ENCODE data around the gene FAM13A.

Gene FAM13A

DNA sequence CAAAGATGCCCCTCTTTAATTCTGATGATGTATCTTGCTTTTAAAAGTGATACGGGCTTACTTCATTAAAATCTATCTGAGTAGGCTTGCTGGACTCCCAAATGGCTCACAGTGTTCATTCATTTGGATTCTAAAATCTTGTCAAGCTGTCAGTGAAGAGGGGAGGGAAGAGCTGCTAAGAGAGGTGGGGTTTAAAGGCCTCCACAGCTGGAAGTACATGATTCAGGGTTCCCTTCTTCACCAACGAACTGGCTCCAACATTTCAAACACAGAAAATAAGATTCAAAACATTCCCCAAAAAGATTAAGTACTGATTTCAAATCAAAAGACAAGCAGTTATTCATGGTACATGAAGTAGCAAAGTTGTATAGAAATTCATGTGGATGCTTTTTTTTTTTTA, 226.4 kb downstream of the FAM13A start:
- DNase-seq, result no peak

DNA sequence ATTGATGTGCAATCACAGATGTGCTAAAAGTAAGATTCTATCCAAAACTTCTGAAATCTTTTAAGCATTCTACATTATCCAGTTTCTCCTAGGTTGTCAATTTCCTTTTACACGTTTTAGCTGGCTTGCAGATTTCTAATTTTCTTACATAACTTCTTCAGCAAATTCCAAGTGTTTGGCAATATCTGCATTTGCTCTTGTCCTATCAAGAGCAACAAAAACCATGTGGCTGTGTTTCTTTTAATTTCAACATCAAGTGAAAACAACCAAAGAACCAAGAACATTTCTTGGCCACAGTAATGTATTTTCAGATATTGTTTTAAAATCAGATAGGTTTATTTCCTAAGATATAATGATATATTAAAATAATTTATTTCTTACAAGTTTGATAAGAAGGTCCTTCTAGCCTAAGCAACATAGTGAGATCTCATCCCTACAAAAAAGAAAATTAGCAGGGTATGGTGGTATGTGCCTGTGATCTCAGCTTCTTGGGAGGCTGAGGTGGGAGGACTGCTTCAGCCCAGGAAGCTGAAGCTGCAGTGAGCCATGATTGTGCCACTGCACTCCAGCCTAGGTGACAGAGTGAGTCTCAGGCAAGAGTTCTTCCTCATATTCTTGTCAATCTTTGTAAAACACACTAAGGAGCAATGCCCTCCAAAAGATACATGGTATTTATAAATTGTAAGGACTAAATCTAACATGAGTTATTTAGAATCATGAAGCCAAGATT, 228.0 kb downstream of the FAM13A start:
- DNase-seq, result no peak

DNA sequence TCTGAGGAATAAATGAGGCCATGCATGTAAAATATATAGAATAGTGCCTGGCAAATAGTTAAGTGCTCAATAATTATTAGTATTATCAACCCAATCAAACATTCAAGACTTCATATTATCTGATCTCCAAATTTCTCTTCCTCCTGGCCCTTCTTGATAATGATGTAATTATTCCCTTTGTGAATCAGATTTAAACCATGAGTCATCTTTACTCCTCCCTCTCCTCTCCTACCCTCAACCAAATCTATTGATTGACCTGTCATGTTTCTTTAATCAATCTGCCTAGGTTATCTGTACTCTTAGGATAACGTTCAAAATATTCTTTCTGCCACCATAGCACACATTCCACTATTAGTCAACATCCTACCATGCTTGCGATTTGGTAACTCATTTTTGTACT, 229.5 kb downstream of the FAM13A start:
- no peak for DNase-seq

DNA sequence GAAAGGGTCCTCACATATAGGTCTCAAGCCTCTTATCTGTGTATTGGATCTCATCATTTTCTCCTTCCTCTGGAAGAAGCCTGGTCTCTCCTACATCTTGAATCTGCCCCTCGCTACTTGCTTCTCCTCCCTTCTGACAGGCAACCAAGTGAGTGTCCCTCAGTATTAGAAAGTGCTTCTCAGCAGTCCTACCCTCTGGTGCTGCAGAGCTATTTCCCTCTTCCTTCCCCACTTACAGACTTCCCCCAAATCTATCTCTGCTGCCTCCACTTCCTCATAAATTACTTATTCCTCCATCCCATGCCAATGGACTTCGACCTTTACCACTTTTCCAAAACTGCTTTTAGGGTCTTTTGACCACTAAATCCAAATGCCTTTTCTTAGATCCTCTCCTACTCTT, 230.2 kb downstream of the FAM13A start:
- DNase-seq, result no peak

DNA sequence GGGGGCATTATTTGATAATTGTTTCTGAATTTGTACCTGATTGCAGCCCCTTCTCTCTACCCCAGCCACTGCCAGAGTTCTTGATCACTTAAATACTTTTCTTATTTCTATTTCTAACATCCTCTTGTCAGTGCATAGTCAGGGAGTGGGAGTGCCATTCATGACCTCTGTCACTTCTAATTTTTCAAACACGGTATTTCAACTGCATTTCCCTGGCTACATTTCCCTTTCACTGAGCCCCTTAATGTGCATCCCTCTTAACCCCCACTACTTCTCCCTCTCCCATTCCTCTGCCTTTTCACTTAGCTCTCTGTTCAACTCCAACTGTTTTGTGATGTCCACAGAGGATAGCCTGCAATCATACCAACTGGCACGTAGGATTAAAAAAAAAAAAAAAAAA, 231.1 kb downstream of the FAM13A start:
- no peak for DNase-seq

DNA sequence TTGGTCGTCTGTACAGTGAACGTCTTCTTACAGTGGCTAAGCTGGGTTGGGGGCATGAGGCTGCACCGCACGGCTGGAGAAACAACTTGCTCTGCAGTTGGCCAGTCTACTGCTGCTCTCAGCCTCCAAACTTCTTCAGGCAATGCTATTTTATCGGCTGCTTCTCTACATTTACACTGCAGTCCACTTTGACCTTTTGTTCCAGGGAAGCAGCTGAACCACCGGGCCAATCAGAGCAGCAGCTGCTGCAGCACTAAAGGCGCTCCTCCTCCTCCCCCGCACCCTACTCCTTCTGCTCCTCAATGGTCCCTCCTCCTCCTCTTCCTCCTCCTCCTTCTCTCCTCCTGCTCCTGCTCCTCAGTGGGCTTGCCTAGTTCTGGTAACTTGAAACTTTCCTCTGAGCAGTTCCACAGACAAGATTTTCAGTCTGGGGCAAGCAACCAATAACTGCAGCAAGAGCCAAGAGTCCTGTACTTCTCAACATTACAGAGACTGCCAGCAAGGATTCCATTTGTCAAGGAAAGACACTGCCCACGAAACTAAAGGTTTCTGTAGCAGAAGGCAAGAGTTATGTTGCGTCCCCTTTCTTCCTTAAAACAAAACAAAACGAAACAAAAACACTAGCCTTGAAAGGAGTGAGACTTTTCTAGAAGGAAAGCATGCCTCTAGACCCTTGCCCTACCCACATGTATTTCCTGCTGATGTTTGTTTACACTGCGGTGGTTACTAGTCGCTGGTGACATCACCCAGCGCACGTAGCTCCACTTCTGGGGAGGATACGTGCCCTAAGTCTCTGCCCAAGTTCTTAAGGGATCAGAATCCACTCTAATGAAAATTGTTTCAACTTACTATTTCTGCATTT, 233.7 kb downstream of the FAM13A start:
- DNase-seq, result peak; percentile 92

DNA sequence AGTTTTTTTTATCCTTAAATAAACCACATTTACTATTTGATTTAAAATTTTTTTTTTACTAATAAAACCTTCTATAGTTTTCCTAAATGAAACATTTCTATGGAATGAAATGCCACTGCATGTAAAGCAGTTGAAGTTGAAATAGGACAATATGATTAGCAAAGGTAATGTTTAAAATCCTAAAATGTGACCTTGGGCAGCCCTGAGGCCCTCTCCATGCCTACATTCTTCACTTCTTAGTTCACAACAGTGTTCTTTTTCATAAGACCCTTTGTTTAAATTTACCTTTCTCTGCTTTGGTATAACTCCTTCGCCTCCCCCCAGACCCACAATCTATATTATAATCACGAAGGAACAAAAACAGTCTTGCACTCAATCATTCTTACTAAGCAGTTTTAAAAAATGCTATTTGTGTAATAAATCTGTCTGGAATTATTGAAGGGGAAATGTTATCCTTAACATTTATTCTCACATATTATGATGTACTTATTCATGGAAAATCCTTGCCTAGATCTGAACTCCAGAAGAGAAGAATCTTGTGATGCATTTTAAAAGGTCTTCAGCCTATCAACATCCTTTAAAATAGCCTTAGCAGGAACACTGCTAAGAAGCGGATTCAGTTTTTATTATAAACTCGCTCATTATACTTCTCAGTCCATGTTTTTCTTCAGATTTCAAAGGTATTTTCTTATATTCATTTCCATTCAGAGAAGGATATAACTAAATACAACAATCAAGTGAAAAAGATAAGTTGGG, 234.8 kb downstream of the FAM13A start:
- no peak for DNase-seq

DNA sequence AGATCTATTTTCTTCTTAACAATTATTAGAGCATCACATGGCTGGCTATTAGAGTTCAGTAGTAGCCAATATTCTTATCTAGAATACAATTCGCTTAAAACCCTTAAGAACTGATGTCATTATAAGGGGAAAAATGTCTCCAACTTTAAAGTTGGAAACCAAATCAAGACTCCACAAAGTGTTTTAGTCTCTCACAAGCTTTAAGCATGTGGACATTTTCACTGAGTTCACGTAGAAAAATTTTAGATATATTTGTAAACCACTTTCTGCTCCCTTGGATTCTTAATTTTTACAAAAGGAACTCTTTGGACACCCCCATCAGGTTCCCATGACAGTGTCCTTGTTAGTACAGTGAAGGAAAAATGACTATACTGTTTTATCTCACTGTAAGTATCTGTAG, 235.5 kb downstream of the FAM13A start:
- no peak for DNase-seq

DNA sequence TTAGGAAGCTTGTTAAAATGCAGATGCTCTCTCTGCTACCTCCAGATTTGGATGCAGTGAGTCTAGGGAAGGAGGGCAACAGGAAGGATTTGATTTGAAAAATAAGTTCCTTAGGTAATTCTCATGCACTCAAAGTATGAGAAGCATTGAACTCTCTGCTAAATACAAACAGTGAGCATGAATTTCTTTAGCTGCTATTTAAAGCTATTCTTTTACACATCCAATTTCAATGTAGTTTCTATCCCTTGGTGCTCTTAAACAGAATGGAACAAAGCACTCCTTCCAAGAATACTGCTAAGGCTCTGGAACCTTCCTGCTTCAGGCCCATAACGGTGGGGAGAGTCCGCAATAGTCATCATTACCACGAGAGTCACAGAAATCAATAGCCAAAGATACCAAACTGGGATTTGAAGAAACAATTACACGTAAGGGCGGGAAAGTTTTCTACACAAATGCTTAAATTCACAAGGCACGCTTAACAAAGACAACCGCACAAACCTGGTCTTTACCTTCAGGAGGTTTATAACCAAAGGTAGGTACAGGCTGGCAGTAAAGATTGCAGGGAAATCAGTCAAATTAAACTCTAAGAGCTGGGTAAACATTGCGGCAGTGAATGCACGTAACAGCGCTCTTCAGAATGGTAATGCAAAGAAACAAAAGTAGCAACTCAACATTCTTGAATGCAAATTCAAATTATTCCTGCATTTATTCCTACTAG, 236.1 kb downstream of the FAM13A start:
- no peak for DNase-seq

DNA sequence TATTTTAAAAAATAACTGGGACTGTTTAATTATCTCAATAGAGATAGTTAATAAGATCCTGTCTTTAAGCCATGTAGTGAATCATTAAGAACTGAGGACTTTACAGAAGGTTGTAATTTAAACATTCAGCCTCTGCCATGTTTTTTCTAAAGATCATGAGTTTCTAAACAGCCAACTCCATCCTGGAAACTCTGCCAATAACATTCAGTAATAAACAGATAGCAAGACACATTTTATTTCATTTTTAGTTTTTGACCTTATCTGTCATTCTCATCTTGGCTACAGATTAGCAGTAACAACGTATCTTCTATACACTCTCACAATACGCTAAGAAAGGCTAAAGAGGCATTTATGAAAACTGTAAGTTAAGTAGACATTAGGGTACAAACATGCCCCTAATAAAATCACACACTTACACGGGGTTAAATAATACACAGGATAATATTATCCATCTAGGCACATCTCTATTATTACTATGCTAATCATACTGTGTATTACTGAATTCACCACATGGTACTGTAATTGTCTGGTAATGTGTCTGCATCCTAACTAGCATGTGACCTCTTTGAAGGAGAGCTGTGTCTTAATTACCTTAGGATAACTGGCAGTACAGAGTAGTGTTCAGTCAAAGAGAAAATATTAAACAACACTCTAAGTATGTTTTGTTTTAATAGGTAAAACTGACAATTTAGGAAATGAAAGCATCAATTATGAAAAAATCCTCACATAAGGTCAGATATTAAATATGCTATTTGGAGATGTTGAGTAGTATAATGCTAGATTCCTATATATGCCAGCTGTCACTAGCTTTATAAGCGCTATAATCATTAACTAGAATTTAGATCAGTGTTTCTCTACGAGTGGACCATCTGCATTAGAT, 236.9 kb downstream of the FAM13A start:
- no peak for DNase-seq

DNA sequence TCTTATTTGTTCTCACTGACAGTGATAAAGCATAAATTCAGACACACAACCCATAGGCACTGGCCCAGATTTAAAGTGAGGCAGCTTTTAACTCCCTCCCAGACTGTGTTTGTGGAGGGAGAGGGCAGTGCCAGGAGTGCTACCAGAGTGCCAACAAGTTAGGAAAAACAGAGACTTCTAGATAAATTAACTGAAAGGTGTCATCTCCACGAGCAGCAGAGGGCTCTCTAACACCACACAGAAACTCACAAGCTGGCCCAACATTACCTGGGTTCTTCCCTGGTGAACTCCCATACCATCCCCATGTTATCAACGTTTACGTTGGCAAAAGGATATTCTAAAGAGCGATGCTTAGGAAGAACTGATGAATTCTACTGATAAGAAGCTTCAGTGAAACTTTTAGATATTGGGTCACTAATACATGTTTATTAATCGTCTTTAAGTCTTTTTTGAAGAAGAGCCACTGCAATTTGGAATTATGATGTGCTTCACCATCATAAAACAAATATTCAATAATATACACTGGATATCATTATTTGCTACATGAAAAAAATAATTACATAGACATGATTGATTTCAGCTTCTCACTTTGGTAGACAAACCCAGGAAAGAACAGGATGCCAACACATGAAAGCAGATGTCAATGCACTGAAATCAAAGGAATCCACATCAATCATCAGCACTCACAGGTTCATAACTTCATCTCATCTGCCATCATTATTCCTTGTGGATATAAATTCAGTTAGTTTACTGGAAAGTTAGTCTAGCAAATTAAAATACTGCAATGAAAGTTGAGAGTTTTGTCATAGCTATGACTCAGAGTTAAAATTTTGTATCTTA, 238.1 kb downstream of the FAM13A start:
- peak; percentile 47 for DNase-seq

DNA sequence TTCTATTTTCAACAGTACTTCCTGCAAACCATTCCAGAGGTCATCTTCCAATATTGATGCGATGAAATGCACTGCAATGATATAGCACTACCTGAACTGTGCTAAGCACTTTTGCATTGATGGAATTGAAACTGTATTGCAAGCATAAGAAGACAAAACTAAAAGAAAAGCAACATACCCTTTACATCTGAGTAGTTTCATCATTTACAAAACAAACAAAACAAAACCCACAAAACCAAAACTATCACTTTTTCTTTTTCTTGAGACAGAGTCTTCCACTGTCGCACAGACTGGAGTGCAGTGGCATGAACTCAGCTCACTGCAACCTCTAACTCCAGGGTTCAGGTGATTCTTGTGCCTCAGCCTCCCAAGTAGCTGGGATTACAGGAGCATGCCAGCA, 239.2 kb downstream of the FAM13A start:
- DNase-seq, result no peak

DNA sequence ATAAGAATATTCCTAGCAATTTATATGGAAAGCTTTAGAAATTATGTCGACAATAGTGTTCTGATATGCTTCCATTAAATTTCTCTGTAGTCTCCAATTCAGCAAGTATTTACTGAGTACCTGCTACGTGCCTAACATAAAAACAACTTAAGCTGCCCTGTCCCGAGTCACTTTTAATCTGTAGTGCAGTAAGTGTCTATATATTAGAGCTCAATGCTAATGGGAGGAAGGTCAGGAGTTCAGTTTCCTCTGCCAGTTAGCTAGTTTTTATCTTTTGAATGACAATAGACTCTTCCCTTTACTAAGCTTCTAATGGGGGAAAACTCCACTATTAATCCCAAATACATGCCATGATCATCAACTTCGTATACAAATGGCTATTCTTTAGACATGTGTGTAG, 240.6 kb downstream of the FAM13A start:
- DNase-seq, result no peak

DNA sequence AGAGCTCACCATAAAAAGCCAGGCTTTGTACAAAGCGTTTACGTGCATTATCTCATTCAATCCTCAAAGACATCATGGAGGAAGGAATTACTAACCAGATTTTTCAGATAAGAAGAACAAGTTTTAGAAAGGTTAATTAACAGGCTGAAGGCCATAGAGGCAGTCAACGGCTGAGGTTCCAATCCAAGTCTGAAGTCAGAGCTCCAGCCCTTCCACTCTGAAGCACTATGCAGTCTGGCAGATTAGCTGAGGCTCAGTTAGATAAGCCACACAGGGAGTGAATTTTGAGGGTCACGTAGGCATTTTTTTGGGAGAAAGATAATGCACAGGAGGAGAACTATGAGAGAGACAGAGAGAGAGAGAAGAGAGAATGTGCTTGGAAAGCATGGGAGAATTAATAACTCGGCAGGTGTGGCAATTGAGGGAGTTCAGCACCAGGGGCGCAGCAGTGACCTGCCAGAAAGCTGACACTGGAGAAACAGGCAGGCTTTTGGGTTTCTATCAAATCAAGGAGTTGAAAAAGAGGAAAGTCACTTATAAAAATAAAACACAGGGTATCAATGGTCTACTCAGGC, 242.9 kb downstream of the FAM13A start:
- no peak for DNase-seq

DNA sequence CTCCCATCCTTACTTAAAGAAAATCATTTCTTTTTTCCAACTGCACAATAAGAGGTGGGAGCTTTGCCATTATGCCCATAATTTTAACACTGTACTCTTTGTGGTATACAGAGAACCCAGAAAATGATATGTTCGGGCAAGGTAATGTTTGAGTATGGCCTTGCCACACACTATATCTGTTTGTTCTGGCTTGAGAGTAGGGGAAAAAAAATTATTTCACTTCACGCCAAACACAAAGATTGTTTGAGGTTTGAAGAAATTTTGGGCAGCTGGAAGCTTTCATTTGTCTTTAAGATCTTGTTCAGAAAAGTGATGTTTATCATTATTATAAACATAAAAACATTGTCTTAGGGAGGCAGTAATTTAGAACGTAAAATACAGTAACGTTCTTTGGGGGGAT, 244.0 kb downstream of the FAM13A start:
- no peak for DNase-seq

DNA sequence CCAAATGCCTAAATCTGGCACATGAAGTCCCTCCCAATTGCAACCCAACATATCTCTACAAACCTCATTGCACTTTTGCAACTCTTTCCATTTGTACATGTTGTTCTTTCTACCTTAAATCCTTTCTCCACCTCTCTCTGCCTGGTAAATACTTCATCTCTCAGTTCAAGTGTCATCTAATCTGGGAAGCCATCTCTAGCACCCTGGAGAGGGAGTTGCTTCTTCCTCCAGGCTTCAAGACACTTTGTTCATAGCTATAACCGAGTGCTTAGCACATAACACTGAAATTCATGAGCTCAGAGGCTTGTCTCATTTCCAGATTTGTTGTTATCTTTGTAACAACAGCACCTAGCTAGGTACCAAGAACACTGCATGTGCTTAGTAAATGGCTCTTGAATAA, 244.6 kb downstream of the FAM13A start:
- DNase-seq, result no peak

DNA sequence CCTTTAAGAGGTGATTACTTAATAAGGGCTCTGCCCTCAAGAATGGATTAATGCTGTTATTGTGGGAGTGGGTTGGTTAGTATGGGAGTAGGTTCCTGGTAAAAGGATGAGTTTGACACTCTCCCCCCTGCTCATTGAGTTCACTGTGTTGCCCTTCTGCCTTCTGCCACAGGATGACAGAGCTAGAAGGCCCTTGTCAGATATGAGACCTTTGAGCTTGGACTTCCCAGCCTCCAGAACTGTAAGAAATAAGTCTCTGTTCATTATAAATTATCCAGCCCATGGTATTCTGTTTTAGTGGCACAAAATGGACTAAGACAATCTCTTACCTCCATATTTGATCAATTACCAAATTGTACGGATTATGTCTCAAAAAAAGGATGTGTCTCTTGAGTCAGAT, 245.1 kb downstream of the FAM13A start:
- DNase-seq, result no peak

DNA sequence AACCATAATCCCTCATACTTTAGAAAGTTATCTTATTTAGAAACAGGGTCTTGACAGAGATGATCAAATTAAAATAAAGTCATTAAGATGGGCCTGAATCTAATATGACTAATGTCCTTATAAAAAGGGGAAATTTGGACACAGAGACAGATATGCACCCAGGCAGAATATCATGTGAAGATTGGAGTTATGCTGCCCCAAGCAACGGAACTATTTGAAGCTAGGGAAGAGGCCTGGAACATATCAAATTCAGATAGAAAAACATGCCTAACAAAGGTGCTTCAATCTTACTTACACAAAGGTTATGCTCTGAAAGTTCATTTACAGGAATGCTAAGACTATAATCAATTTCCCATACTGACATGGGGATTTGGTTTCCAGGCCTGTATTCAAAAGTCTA, 246.7 kb downstream of the FAM13A start:
- no peak for DNase-seq

DNA sequence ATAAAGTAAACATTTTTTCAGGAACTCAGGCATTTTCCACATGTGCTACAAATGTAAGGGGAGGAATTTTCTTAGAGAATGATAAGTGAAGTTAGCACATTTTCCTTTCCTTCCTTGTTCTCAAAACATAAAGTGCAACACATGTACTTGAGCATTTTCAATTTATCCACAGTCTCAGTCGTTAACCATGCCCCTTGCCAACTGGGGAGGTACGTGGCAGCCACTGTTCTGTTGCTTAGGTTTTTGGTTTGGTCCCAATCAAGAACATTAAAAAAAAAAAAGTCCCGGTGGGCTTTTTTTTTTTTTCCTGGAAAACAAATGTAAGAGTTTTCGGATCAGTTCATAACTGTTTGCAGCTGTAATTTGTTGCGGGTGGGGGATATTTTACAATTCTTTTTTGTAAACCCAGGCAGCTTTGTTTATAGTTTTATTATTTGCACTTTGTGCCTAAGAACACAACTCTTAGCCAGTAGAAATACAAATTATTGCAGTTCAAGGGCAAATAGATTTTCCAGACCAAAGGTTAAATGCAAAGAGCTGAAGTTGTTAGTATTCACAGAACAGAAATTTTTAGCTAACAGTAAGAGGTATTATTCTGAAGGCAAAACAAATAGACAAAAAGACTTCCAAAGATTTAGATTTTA, 247.3 kb downstream of the FAM13A start:
- no peak for DNase-seq

DNA sequence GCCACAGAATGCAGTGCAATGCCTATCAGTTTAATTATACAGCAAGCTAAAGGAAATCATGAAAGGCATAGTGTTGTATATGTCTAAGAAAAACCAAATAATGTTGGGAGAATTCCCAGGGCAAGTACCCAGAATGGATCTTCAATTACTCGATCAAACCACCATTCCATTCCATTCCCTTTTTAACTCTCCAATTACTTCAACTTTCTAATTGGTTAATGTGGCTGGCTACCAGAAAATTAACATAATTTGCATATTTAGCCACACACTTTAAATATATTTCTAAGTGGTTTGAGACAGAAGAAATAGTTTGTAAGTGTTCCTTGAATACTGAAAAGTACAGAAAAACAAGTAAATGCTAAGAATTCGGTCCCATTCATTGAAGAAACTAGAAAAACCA, 247.9 kb downstream of the FAM13A start:
- DNase-seq, result no peak
